ENCODE measurements around the gene C16orf90.
A peak's percentile ranks its signal among the peaks of the same experiment; 100 is the strongest.
"Not testable (repeated sequence)": the region's sequence is repeated elsewhere in the genome, so short reads cannot be mapped to it uniquely, and the experiment has no call there.

The C16orf90 gene

DNA sequence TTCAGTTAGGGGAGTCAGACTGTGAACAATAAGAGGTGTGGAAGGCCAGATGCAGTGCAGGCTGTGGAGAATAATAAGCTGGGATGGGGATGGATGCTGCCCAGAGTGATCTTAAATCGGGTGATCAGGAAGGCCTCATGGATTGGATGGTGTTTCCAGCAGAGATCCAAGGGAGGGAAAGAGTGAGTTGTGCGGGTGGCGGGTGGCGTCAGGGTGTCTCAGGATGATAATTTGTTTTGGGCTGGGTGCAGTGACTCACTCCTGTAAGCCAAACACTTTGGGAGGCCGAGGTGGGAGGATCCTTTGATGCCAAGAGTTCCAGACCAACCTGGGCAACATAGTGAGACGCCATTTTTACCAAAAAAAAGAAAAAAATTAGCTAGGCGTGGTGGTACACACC, 13.4 kb upstream of the C16orf90 start:
- TF ChIP-seq CTCF (IDR thresholded peaks at IDR 0.05; ENCODE audit: insufficient read depth, low read length, poor library complexity, severe bottlenecking) (no peak), EZH2phosphoT487 (conservative IDR thresholded peaks at IDR 0.05; ENCODE audit: low read length) (no peak)
- Histone ChIP-seq H3F3A (ENCODE audit: insufficient read depth) (no peaks in the 10 kb centered on the region), H3K9ac (ENCODE audit: low read length) (no peak overlapping the region), H3K27me3 (ENCODE audit: low read length) (no peaks in the 10 kb centered on the region), H3K9me2 (replicated peaks; ENCODE audit: insufficient read depth, low read length) (no peaks in the 10 kb centered on the region), H3K4me2 (ENCODE audit: low read depth, low read length, poor library complexity, severe bottlenecking) (no peak overlapping the region), H2AFZ (ENCODE audit: low read depth, low read length, severe bottlenecking) (no peak overlapping the region), H3K27ac (ENCODE audit: low read depth, low read length) (no peak overlapping the region), H3K9me3 (ENCODE audit: insufficient read depth, low read length) (no peaks in the 10 kb centered on the region), H4K20me1 (ENCODE audit: low read depth, low read length) (no peaks in the 10 kb centered on the region), H3K79me2 (ENCODE audit: insufficient read depth, low read length) (no peaks in the 10 kb centered on the region), H3K36me3 (ENCODE audit: low read length) (no peaks in the 10 kb centered on the region), H3K4me3 (ENCODE audit: insufficient read depth, low read length, poor library complexity, severe bottlenecking) (no peak overlapping the region)

DNA sequence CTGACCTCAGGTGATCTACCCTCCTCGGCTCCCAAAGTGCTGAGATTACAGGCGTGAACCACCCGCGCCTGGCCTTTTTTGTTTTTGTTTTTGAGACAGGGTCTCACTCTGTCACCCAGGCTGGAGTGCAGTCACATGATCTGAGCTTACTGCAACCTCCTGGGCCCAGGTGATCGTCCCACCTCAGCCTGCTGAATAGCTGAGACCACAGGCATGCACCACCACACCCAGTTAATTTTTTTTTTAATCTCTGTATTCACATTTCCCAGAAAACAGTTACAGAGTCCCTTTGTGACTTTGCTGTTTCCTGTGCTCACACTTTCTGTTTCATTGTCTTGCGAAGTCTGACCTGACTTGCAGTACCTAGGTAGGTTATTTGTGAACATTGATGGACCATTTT, 8.2 kb upstream of the C16orf90 start:
- H3K9me3 ChIP-seq (ENCODE audit: insufficient read depth, low read length): no peaks in the 10 kb centered on the region
- no peak overlapping the region for H2AFZ ChIP-seq (ENCODE audit: low read depth, low read length, severe bottlenecking)
- 0 out of 2 replicates have a peak, but pooled peaks cover 5% of the 10 kb centered on the region for H3F3A ChIP-seq (ENCODE audit: insufficient read depth)
- no peaks in the 10 kb centered on the region for H3K79me2 ChIP-seq (ENCODE audit: insufficient read depth, low read length)
- H3K36me3 ChIP-seq (ENCODE audit: low read length): no peaks in the 10 kb centered on the region
- no peaks in the 10 kb centered on the region for H3K9me2 ChIP-seq (replicated peaks; ENCODE audit: insufficient read depth, low read length)
- H3K9ac ChIP-seq (ENCODE audit: low read length): no peak overlapping the region
- H3K27me3 ChIP-seq (ENCODE audit: low read length): no peaks in the 10 kb centered on the region
- TF ChIP-seq CTCF (IDR thresholded peaks at IDR 0.05; ENCODE audit: insufficient read depth, low read length, poor library complexity, severe bottlenecking): no peak
- H3K27ac ChIP-seq (ENCODE audit: low read depth, low read length): no peak overlapping the region
- no peak overlapping the region for H3K4me3 ChIP-seq (ENCODE audit: insufficient read depth, low read length, poor library complexity, severe bottlenecking)
- no peak overlapping the region for H3K4me2 ChIP-seq (ENCODE audit: low read depth, low read length, poor library complexity, severe bottlenecking)
- no peaks in the 10 kb centered on the region for H4K20me1 ChIP-seq (ENCODE audit: low read depth, low read length)

GRCh38 chr16:3501783-3502400, 6.6 kb upstream of the C16orf90 start:
- TF ChIP-seq EZH2phosphoT487 (conservative IDR thresholded peaks at IDR 0.05; ENCODE audit: low read length) (no peak), CTCF (IDR thresholded peaks at IDR 0.05; ENCODE audit: insufficient read depth, low read length, poor library complexity, severe bottlenecking) (no peak)
- H3K4me3 ChIP-seq (ENCODE audit: insufficient read depth, low read length, poor library complexity, severe bottlenecking): no peak overlapping the region
- H3K79me2 ChIP-seq (ENCODE audit: insufficient read depth, low read length): no peaks in the 10 kb centered on the region
- H3K9me3 ChIP-seq (ENCODE audit: insufficient read depth, low read length): no peaks in the 10 kb centered on the region
- H3K4me2 ChIP-seq (ENCODE audit: low read depth, low read length, poor library complexity, severe bottlenecking): peak overlapping the region; percentile 80
- H3K9ac ChIP-seq (ENCODE audit: low read length): no peak overlapping the region
- H3K36me3 ChIP-seq (ENCODE audit: low read length): no peaks in the 10 kb centered on the region
- H3K9me2 ChIP-seq (replicated peaks; ENCODE audit: insufficient read depth, low read length): no peaks in the 10 kb centered on the region
- no peak overlapping the region for H2AFZ ChIP-seq (ENCODE audit: low read depth, low read length, severe bottlenecking)
- H3F3A ChIP-seq (ENCODE audit: insufficient read depth): peaks cover 8% of the 10 kb centered on the region; the same call in 1 of the 2 replicates
- H4K20me1 ChIP-seq (ENCODE audit: low read depth, low read length): no peaks in the 10 kb centered on the region
- no peak overlapping the region for H3K27ac ChIP-seq (ENCODE audit: low read depth, low read length)
- H3K27me3 ChIP-seq (ENCODE audit: low read length): no peaks in the 10 kb centered on the region

- Histone ChIP-seq H3K9ac (ENCODE audit: low read length) (peak overlapping the region; percentile 62), H2AFZ (ENCODE audit: low read depth, low read length, severe bottlenecking) (peak overlapping the region; percentile 99), H3K4me3 (ENCODE audit: insufficient read depth, low read length, poor library complexity, severe bottlenecking) (peak overlapping the region; percentile 59), H3K4me2 (ENCODE audit: low read depth, low read length, poor library complexity, severe bottlenecking) (peak overlapping the region; percentile 80)
- not testable (repeated sequence) for H3K27ac ChIP-seq (ENCODE audit: low read depth, low read length); H3K9me2 ChIP-seq (replicated peaks; ENCODE audit: insufficient read depth, low read length); H3K79me2 ChIP-seq (ENCODE audit: insufficient read depth, low read length); H3K9me3 ChIP-seq (ENCODE audit: insufficient read depth, low read length); H3K36me3 ChIP-seq (ENCODE audit: low read length); H3K27me3 ChIP-seq (ENCODE audit: low read length); H3F3A ChIP-seq (ENCODE audit: insufficient read depth); H4K20me1 ChIP-seq (ENCODE audit: low read depth, low read length)
Observed at GRCh38 chr16:3501412-3501761, 6.1 kb upstream of the C16orf90 start.
